NCI-H460 (cell line): Measurements from ENCODE around the gene NUDT4. TPM values are rescaled to one million over a fixed set of nuclear protein-coding genes. Genes with fewer than 3 reads are reported as not detected.
"Not testable (repeated sequence)": the region's sequence is repeated elsewhere in the genome, so short reads cannot be mapped to it uniquely, and the experiment has no call there.

Source experiments
- DNase-seq: peaks from one replicate; pipeline ENCODE4 v3.0.0-alpha.2; 2016; ENCODE audit warnings: low read depth; ENCODE audit errors: extremely low read depth
- total RNA-seq: library from RNA; depleted of rRNA; stranded (reverse); fragments of >200 nt; shearing (Covaris generic); gene quantifications from 2 replicates; pipeline ENCODE4 v1.2.3, GENCODE V29; 2014

NUDT4 gene
- total RNA-seq, 1 experiment from 2014 or later: 96.5 TPM

GRCh38 chr12:93393425-93393824 is 15.7 kb downstream of the NUDT4 start:
- no peak for DNase-seq

DNA sequence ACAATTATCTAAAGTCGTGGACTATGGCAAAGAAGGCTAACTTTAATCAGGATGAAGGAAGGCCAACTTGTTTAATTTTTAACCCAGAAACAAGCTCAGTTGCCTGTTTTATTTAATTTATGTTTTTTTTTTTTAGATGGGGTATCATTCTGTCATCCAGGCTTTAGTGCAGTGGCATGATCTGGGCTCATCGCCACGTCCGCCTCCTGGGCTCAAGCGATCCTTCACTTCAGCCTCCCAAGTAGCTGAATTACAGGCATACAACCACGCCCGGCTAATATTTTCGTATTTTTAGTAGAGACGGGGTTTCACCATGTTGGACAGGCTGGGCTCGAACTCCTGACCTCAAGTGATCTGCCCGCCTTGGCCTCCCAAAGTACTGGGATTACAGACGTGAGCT is 19.7 kb downstream of the NUDT4 start:
- no peak for DNase-seq

DNA sequence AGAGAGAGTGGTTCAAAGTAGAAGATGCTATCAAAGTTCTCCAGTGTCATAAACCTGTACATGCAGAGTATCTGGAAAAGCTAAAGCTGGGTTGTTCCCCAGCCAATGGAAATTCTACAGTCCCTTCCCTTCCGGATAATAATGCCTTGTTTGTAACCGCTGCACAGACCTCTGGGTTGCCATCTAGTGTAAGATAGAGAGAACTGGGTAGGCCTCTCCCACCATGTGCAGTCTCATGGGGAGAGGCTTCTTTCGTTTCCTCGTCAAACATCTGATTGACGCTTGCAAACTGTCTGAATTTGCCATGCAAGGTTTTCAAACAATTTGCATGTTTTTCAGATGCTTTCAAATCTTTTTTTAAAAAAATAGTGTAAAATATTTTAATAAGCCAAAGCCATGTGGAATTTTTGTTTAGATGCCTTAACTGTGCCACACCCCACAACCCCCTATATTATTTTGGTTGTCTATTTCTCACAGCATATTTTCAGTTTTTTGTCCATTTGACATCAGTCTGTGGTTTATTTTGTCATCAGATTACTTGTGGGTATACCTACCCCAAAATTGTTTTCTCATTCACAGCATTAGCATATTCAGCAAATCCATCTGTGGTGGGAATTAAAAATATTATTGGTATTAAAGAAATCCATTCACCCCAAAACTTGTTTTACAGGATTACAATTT is 21.6 kb downstream of the NUDT4 start:
- DNase-seq: not testable (repeated sequence)

- DNase-seq: no peak
These were observed 24.9 kb downstream of the NUDT4 start for GRCh38 chr12:93402333-93403311.

GRCh38 chr12:93403988-93404803 is 26.5 kb downstream of the NUDT4 start:
- DNase-seq: no peak

DNA sequence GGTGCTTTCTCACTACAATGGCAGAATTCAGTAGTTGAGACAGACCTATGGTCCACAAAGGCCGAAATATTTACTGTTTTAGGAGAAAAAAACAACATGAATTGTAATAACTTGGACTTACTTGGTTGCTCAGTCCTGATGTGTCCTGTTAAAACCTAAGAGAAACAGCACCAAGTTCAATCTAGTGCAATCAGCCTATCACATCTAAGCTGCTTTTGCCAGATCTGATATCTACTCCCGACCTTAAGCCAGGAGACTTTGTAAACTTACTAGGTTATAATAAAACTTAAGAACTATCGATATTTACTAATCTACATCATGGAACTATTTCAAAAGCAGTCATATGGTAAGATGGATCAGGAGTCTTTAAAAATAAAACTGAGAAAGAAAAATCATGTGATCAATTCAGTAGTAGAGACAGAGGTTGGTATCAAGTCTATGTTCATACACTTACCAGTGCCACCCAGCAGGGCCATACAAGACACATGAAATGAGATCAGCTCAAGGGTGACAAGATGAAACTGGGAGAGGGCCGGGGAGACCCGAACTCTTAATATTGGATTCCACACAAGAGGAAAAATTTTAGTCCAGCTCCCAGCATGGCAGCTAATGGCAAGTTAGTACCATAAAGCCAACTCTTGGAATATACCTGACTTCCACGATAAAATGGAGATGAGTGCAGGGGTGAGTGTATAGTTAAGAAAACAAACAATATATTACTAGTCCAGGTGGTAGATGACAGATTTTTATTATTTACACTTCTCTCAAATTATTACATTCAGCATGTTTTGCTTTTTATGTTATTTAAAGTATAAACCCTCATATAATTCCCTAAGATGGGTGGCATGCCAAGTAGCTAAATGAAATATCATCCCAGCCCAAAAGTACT is 27.5 kb downstream of the NUDT4 start:
- no peak for DNase-seq

- no peak for DNase-seq
These were observed 29.6 kb downstream of the NUDT4 start for GRCh38 chr12:93407054-93407962.

DNA sequence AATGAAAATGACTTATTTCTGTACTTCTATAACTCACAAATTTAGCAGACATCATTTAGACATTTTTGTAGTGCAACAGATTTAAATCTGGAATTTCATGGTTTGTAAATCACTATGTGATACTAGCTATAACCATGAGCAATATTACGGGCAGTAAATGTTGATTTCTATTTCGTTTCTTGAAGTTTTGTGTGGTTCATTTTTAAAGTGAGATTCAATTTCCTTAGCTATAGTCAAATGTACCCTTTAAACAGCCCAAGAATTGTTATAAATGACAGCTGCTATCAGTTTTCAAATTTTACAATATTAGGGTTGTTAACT is 30.2 kb downstream of the NUDT4 start:
- DNase-seq: no peak

DNA sequence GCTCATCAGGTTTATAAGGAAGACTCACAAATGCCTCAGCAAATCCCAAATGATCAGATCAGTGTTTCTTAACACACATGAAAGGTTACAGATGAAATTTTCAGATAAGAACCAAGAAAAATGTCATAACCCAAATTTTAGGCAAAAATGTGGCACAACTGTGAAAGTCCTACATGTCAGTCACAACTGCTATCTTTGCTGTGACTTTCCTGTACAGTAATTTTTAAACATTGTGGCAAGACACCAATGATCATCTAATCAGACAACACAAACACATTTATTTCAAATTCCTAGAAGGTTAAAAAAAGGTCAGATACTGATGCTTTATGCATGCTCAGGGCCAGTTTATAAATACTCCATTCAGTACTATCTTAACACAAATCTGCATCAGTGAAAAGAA is 31.1 kb downstream of the NUDT4 start:
- no peak for DNase-seq

DNA sequence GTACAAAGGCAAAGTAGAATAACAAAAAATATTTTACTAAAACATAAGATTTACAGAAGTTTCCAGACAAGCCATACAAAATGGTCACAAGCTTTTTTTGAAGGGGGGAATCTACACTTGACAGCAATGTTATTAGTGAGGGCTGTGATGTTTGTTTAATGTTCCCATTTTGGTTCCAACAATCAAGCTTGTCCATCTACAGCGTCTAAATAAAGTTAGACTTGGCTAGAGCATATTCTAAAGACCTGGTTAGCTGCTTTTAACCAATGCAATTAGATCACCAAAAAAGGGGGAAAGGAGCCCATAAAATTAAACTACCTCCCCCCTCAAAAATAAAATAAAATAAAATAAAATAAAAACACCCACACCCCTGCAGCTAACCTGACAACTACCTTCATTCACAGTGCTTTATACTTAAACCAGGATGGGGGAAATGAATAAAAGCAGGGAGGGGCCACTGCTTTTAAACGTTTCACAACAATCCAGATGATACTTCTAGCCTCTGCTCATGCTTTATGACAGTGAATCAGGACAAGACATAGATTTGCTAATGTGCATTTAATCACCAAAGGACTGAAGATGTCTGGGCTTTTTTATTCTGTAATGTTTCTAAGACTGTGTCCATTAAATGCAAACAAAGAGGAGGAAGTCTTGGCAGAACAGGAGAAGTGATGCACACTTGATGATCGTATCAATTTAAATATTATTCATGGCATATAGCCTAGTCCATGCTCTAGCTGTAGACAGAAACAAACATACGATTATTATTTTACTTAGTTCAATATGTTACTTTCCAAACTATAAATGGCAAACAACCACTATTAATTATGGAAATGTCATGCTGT is 31.8 kb downstream of the NUDT4 start:
- not testable (repeated sequence) for DNase-seq

DNA sequence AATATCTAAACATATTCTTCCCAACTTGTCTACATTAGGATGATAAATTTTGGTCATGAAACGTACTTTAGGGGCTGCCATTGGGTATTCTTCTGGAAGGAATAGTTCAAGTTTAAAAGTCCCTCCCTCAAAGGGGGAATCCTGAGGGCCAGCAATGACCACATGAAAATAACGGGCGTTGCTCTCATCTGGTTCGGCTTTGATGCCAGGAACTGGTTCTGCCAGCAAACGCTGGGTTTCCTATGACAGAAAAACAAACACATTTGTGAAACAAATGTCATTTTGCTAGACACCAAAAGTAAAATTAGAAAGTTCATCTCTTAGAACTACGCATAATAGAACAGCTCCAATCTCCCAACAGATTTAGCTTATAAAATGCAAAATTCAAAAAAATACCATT is 33.3 kb downstream of the NUDT4 start:
- DNase-seq: not testable (repeated sequence)

DNA sequence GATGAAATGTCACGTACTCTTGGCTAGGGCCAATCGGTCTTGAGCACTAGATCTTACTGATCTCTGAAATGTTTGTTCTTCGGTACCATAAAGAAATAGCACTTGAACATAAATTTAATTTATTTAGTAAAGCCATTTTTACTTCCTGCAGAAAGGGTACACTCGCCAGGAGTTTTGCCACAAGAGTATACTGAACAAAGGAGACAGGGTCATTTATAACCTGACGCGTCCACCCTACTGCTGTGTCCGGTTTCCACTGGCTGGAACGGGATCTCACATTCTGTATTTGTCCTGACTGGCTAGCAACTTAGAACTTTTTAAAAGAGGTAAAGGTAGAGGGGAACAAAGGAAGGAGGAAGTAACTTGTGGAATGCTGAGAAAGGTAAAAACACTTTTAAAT is 34.7 kb downstream of the NUDT4 start:
- DNase-seq: not testable (repeated sequence)

GRCh38 chr12:93413064-93413463 is 35.3 kb downstream of the NUDT4 start:
- DNase-seq: no peak

- no peak for DNase-seq
These were observed 38.2 kb downstream of the NUDT4 start for GRCh38 chr12:93415723-93416464.

DNA sequence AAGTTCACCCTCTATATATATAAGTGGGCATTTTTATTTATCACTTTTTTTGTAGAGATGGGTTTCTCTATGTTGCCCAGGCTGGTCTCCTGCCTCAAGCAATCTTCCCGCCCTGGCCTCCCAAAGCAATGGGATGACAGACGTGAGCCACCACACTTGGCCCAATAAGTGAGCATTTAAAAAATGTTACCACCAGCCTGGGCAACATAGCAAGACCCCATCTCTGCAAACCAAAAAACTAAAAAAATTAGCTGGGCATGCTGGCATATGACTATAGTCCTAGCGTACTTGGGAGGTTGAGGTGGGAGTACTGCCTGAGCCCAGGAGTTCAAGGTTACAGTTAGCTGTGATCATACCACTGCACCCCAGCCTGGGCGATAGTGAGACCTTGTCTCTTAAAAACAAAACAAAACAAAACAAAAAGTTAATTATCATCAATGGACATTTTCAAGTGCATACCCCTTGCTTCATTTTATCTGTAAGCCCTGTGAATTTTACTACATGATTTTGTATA is 40.3 kb downstream of the NUDT4 start:
- no peak for DNase-seq

- DNase-seq: peak; percentile 38
These were observed 41.8 kb downstream of the NUDT4 start for GRCh38 chr12:93419388-93420034.

GRCh38 chr12:93422050-93422449 is 44.3 kb downstream of the NUDT4 start:
- DNase-seq: no peak
